Retinal pigment epithelial cell (primary cell): ENCODE data around the gene ST3GAL4.
"Not testable (repeated sequence)": the region's sequence is repeated elsewhere in the genome, so short reads cannot be mapped to it uniquely, and the experiment has no call there.

ENCODE experiments used
- DNase-seq: peaks from one replicate; pipeline ENCODE4 v3.0.0-alpha.2; 2010; ENCODE audit warnings: low read depth
- H3K4me3 ChIP-seq: 2 replicates; pipeline ENCODE4 v1.5.1; 2011; ENCODE audit warnings: mild to moderate bottlenecking, low read length, control low read depth, moderate library complexity
- TF ChIP-seq, protein P1 (sequence below): conservative IDR thresholded peaks from 2 replicates; pipeline ENCODE4 v1.5.1; 2011; ENCODE audit warnings: low read depth, low read length, control low read depth, inconsistent platforms

ST3GAL4 gene, protein sequence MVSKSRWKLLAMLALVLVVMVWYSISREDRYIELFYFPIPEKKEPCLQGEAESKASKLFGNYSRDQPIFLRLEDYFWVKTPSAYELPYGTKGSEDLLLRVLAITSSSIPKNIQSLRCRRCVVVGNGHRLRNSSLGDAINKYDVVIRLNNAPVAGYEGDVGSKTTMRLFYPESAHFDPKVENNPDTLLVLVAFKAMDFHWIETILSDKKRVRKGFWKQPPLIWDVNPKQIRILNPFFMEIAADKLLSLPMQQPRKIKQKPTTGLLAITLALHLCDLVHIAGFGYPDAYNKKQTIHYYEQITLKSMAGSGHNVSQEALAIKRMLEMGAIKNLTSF

DNA sequence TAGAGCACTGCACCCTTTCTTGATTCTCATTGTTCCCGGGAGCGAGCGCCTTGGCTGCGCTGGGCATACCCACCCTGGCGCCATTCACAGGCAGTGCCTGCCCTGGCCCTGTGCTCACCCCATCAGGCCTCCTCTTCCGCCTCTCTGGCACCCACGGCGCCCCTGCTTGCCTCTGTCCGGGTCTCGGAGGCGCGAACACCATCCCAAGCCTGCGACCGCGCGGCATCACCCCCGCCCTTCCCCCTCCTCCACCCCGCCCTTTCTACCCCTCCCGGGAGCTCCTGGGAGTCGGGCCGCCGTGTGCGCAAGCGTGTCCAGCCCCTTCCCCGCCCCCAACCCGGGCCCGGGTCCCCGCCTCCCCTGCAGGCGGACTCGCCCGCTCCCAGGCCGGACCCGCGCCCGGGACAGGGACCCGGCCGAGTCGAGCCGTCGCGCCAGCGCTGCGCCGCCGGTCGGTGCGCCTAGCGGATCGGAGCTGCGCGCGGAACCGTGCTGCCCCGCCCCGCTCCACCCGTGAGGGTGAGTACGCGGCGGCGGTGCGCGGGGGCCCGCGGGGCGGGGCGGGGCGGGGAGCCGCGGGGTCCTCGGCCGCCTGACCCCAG lies at the start of gene ST3GAL4:
ST3GAL4 (plus strand) TSS at position 363 of the 602 bp plus-strand sequence. CDS start 50,470 bp downstream, outside the sequence.
- DNase-seq: no peak
- TF ChIP-seq, protein P1, sequence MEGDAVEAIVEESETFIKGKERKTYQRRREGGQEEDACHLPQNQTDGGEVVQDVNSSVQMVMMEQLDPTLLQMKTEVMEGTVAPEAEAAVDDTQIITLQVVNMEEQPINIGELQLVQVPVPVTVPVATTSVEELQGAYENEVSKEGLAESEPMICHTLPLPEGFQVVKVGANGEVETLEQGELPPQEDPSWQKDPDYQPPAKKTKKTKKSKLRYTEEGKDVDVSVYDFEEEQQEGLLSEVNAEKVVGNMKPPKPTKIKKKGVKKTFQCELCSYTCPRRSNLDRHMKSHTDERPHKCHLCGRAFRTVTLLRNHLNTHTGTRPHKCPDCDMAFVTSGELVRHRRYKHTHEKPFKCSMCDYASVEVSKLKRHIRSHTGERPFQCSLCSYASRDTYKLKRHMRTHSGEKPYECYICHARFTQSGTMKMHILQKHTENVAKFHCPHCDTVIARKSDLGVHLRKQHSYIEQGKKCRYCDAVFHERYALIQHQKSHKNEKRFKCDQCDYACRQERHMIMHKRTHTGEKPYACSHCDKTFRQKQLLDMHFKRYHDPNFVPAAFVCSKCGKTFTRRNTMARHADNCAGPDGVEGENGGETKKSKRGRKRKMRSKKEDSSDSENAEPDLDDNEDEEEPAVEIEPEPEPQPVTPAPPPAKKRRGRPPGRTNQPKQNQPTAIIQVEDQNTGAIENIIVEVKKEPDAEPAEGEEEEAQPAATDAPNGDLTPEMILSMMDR: no peak
- H3K4me3 ChIP-seq: peak within 1 kb of the TSS; percentile 85

DNA sequence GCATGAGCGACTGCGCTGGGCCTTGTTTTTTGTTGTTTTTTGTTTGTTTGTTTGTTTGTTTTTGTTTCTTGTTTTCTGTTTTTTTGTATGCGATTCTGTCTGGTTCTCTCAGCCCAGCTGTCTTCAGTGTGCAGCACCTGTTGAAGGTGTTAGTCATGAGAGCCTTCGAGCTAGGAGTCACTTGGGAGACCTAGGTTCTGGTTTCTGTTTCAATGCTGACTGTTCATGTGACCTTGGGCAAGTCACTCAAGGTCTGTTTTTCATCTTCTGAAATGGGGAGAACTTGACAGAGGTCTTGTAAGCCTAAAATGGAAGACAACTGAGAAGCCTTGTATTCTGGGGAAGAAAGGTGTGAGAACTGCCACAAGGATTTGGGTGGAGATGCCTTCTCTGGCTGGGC lies 49.8 kb upstream of the ST3GAL4 start:
- DNase-seq: no peak
- no peak overlapping the region for H3K4me3 ChIP-seq
- TF ChIP-seq, protein P1: no peak

DNA sequence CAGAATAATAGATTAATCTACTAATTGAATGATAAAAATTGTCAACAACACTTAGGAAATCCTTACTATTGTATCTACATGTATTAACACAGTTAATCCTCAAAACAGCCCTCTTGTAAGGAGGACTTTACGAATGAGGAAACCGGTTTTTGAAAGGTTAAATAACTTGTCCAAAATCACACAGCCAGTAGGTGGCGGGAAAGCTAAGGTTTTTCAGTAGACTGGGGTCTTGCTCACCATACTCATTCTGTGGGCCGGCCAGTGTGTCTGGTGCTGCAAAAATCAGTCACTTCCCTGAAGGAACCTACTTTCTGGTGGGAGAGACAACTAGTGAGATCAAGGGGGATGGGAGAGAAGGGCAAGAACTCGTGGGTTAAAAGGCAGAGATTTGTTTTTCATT lies 47.8 kb upstream of the ST3GAL4 start:
- H3K4me3 ChIP-seq: no peak overlapping the region
- TF ChIP-seq, protein P1: peak; percentile 66
- no peak for DNase-seq

DNA sequence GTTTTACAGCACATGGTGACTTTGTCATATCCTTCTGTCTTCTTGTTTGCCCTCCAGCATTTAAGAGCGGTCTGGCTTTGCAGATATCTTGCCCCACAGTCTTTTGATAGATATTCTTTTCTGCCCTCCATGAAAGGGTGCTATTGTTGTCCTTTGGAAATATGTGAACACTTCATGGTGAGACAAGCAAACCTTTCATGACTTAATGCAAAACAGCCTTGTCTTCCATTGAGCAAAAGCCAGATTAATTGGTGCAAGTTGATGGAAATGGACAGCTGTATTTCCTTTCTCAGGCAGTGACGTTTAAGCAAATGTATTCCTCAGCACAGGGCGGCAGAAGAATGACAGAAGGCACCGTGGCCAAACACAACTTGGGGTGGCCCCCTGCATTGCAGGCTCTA lies 47.2 kb upstream of the ST3GAL4 start:
- DNase-seq: no peak
- TF ChIP-seq, protein P1: no peak
- no peak overlapping the region for H3K4me3 ChIP-seq

DNA sequence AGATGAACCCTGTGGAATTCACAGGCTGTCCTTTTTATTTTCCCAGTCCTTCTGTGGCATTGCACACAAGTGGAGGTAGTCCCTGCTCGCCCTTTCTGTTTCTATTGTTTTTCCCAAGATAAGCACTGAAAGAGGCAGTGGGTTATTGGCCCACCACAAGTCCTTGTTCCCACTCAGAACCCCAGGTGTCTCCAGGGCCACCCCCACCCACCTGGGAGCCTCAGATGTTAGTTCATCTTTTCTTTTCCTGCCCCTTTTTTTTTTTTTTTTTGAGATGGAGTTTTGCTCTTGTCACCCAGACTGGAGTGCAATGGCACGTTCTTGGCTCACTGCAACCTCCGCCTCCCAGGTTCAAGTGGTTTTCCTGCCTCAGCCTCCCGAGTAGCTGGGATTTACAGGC lies 46.7 kb upstream of the ST3GAL4 start:
- DNase-seq, H3K4me3 ChIP-seq: not testable (repeated sequence)

DNA sequence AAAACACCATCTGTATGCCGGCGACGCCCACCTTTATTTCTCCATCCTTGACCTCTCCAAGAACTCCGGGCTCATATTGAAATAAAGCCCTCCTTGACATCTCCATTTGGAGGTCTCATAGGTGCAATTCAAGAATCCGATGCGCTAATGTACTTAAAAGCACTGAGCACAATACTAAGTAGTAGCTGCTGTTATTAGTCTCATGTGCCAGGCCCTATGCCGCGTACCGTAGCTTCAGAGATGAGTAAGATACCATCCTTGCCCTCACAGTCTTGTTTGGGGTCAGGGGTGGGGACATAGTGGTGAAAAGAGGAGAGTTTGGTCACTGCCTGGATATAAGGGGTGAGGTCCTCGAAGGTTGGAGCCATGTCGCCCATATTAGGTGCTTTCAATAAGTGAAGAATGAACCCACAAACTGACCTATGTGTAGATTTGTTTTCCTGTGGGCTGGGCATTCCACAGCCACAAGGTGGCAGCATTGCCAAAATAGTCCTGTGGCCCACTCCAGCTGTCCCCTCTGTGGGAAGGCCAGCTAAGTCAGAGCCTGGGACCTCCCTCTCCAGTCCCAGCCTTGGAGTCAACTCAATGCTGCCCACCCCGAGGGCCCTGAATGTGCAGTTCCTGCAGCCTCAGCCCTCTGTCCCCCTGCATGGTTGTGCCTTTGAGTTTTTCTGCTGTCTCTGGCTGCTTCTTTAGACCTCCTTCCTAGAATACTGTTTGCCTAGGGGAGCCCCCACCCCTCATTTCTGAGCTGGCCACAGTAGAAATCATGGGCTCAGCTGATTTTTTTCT lies 45.1 kb upstream of the ST3GAL4 start:
- TF ChIP-seq, protein P1: peak; percentile 92
- H3K4me3 ChIP-seq: no peak overlapping the region
- no peak for DNase-seq

DNA sequence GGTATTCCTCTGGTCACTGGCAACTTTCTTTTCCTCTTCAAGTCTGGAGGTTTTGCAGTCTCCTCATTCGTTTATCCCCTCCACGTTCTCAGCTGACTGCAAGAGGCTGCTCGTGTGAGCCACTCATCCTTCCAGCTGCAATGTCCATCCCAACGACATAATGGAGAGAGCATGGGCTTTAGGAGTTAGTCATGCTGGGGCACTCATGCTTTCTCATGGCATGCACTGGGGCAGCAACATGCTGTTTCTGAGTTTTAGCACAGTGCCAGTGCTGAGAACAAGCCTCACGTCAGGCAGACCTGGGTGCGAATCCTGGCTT lies 44.5 kb upstream of the ST3GAL4 start:
- no peak overlapping the region for H3K4me3 ChIP-seq
- TF ChIP-seq, protein P1: no peak
- DNase-seq: no peak
